Measurements from ENCODE around the gene PRRC2B. TPM values are rescaled to one million over a fixed set of nuclear protein-coding genes. Genes with fewer than 3 reads are reported as not detected.

Gene PRRC2B
- total and polyA plus RNA-seq, 2 experiments from 2014 or later, result 45.0 to 193 TPM

DNA sequence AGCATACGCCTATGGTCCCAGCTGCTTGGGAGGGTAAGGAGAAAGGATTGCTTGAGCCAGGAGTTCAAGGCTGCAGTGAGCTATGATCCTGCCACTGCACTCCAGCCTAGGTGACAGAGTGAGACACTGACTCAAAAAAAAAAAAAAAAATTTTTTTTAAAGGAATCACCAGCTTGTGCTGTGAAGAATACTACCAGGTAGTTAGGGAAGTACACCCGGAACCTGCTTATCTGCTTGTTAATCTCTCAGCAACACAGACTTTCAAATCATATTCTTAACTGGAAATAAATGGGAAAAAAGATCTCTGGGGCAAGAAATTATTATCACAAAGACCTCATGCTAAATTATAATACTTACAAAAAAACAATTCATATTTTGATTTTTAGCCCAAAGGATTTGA lies 26.4 kb upstream of the PRRC2B start:
- ATAC-seq, result no peak
- peaks cover 10% of the 10 kb centered on the region for H3K79me2 ChIP-seq (replicated peaks; ENCODE audit: insufficient read depth)
- Mint-ChIP-seq H3K4me3 (no peak overlapping the region), H3K27ac (no peak overlapping the region), H3K36me3 (ENCODE audit: low read depth) (0 out of 3 replicates have a peak, but pooled peaks cover 2% of the 10 kb centered on the region), H3K27me3 (ENCODE audit: insufficient read depth, low read depth, poor library complexity) (peaks cover 3% of the 10 kb centered on the region), H3K4me1 (peaks cover 10% of the 10 kb centered on the region), H3K9me3 (no peaks in the 10 kb centered on the region)
- no peaks in the 10 kb centered on the region for H3K27me3 ChIP-seq (ENCODE audit: insufficient read depth)
- peaks cover 5% of the 10 kb centered on the region; the same call in 1 of the 2 replicates for H3F3A ChIP-seq (replicated peaks; ENCODE audit: low read depth)
- no peaks in the 10 kb centered on the region for H3K9me2 ChIP-seq (ENCODE audit: insufficient read depth)
- no peak overlapping the region for H2AFZ ChIP-seq
- H3K4me1 ChIP-seq (ENCODE audit: insufficient read depth), result peaks cover 6% of the 10 kb centered on the region
- no peak for DNase-seq (ENCODE audit: low spot score)
- H3K4me2 ChIP-seq, result no peak overlapping the region
- H3K4me3 ChIP-seq, result no peak overlapping the region
- TF ChIP-seq STAT1 (IDR thresholded peaks at IDR 0.05; ENCODE audit: unreplicated experiment) (no peak), ZNF331 (CRISPR knock-in tag; IDR thresholded peaks at IDR 0.05; ENCODE audit: low read depth) (no peak), JUNB (IDR thresholded peaks at IDR 0.05; ENCODE audit: unreplicated experiment) (no peak), POLR2AphosphoS5 (IDR thresholded peaks at IDR 0.05; ENCODE audit: low read depth) (no peak), ZNF114 (CRISPR knock-in tag; IDR thresholded peaks at IDR 0.05) (no peak)
- TF ChIP-seq, protein P1, sequence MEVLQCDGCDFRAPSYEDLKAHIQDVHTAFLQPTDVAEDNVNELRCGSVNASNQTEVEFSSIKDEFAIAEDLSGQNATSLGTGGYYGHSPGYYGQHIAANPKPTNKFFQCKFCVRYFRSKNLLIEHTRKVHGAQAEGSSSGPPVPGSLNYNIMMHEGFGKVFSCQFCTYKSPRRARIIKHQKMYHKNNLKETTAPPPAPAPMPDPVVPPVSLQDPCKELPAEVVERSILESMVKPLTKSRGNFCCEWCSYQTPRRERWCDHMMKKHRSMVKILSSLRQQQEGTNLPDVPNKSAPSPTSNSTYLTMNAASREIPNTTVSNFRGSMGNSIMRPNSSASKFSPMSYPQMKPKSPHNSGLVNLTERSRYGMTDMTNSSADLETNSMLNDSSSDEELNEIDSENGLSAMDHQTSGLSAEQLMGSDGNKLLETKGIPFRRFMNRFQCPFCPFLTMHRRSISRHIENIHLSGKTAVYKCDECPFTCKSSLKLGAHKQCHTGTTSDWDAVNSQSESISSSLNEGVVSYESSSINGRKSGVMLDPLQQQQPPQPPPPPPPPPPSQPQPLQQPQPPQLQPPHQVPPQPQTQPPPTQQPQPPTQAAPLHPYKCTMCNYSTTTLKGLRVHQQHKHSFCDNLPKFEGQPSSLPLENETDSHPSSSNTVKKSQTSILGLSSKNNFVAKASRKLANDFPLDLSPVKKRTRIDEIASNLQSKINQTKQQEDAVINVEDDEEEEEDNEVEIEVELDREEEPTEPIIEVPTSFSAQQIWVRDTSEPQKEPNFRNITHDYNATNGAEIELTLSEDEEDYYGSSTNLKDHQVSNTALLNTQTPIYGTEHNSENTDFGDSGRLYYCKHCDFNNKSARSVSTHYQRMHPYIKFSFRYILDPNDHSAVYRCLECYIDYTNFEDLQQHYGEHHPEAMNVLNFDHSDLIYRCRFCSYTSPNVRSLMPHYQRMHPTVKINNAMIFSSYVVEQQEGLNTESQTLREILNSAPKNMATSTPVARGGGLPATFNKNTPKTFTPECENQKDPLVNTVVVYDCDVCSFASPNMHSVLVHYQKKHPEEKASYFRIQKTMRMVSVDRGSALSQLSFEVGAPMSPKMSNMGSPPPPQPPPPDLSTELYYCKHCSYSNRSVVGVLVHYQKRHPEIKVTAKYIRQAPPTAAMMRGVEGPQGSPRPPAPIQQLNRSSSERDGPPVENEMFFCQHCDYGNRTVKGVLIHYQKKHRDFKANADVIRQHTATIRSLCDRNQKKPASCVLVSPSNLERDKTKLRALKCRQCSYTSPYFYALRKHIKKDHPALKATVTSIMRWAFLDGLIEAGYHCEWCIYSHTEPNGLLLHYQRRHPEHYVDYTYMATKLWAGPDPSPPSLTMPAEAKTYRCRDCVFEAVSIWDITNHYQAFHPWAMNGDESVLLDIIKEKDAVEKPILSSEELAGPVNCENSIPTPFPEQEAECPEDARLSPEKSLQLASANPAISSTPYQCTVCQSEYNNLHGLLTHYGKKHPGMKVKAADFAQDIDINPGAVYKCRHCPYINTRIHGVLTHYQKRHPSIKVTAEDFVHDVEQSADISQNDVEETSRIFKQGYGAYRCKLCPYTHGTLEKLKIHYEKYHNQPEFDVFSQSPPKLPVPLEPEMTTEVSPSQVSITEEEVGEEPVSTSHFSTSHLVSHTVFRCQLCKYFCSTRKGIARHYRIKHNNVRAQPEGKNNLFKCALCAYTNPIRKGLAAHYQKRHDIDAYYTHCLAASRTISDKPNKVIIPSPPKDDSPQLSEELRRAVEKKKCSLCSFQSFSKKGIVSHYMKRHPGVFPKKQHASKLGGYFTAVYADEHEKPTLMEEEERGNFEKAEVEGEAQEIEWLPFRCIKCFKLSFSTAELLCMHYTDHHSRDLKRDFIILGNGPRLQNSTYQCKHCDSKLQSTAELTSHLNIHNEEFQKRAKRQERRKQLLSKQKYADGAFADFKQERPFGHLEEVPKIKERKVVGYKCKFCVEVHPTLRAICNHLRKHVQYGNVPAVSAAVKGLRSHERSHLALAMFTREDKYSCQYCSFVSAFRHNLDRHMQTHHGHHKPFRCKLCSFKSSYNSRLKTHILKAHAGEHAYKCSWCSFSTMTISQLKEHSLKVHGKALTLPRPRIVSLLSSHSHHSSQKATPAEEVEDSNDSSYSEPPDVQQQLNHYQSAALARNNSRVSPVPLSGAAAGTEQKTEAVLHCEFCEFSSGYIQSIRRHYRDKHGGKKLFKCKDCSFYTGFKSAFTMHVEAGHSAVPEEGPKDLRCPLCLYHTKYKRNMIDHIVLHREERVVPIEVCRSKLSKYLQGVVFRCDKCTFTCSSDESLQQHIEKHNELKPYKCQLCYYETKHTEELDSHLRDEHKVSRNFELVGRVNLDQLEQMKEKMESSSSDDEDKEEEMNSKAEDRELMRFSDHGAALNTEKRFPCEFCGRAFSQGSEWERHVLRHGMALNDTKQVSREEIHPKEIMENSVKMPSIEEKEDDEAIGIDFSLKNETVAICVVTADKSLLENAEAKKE (CRISPR knock-in tag; IDR thresholded peaks at IDR 0.05), result no peak
- H4K20me1 ChIP-seq (replicated peaks; ENCODE audit: insufficient read depth), result no peaks in the 10 kb centered on the region
- no peak overlapping the region for H3K27ac ChIP-seq (ENCODE audit: low read depth)
- H3K36me3 ChIP-seq (ENCODE audit: insufficient read depth), result no peaks in the 10 kb centered on the region

DNA sequence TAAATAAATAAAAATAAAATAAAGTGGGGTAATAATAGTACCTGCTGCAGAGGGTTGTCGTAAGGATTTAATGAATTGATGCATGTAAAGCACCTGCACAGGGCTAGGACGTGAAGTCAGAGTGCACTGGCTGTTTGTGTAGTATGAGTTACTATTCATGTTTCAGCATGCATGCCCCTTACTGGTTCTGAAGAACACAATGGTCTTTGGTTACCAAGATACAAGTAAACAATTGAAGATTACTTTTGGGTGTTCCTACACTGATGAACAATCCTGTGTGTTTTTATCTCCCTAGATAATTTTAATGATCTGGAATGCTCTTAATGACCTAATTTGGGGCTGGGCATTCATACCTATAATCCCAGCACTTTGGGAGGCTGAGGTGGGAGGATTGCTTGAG lies 23.2 kb upstream of the PRRC2B start:
- H3K36me3 ChIP-seq (ENCODE audit: insufficient read depth), result no peaks in the 10 kb centered on the region
- H4K20me1 ChIP-seq (replicated peaks; ENCODE audit: insufficient read depth), result no peaks in the 10 kb centered on the region
- H3K9me2 ChIP-seq (ENCODE audit: insufficient read depth), result no peaks in the 10 kb centered on the region
- H3K4me3 ChIP-seq, result no peak overlapping the region
- ATAC-seq (no peak), DNase-seq (ENCODE audit: low spot score) (no peak)
- Mint-ChIP-seq H3K4me1 (peaks cover 14% of the 10 kb centered on the region), H3K27ac (no peak overlapping the region), H3K36me3 (ENCODE audit: low read depth) (peaks cover 6% of the 10 kb centered on the region; the same call in 1 of the 3 replicates), H3K4me3 (no peak overlapping the region), H3K9me3 (peaks cover 3% of the 10 kb centered on the region; the same call in 2 of the 3 replicates), H3K27me3 (ENCODE audit: insufficient read depth, low read depth, poor library complexity) (peaks cover 9% of the 10 kb centered on the region)
- no peak overlapping the region for H3K27ac ChIP-seq (ENCODE audit: low read depth)
- H2AFZ ChIP-seq, result no peak overlapping the region
- H3K79me2 ChIP-seq (replicated peaks; ENCODE audit: insufficient read depth), result peaks cover 20% of the 10 kb centered on the region
- H3K4me2 ChIP-seq, result no peak overlapping the region
- peaks cover 15% of the 10 kb centered on the region for H3K4me1 ChIP-seq (ENCODE audit: insufficient read depth)
- H3F3A ChIP-seq (replicated peaks; ENCODE audit: low read depth), result peaks cover 5% of the 10 kb centered on the region; the same call in 1 of the 2 replicates
- no peaks in the 10 kb centered on the region for H3K27me3 ChIP-seq (ENCODE audit: insufficient read depth)
- TF ChIP-seq NANOG (IDR thresholded peaks at IDR 0.05; ENCODE audit: borderline replicate concordance) (no peak), JUNB (IDR thresholded peaks at IDR 0.05; ENCODE audit: unreplicated experiment) (no peak), STAT1 (IDR thresholded peaks at IDR 0.05; ENCODE audit: unreplicated experiment) (no peak), ZNF331 (CRISPR knock-in tag; IDR thresholded peaks at IDR 0.05; ENCODE audit: low read depth) (no peak), POLR2AphosphoS5 (IDR thresholded peaks at IDR 0.05; ENCODE audit: low read depth) (no peak)
- TF ChIP-seq, protein P2, sequence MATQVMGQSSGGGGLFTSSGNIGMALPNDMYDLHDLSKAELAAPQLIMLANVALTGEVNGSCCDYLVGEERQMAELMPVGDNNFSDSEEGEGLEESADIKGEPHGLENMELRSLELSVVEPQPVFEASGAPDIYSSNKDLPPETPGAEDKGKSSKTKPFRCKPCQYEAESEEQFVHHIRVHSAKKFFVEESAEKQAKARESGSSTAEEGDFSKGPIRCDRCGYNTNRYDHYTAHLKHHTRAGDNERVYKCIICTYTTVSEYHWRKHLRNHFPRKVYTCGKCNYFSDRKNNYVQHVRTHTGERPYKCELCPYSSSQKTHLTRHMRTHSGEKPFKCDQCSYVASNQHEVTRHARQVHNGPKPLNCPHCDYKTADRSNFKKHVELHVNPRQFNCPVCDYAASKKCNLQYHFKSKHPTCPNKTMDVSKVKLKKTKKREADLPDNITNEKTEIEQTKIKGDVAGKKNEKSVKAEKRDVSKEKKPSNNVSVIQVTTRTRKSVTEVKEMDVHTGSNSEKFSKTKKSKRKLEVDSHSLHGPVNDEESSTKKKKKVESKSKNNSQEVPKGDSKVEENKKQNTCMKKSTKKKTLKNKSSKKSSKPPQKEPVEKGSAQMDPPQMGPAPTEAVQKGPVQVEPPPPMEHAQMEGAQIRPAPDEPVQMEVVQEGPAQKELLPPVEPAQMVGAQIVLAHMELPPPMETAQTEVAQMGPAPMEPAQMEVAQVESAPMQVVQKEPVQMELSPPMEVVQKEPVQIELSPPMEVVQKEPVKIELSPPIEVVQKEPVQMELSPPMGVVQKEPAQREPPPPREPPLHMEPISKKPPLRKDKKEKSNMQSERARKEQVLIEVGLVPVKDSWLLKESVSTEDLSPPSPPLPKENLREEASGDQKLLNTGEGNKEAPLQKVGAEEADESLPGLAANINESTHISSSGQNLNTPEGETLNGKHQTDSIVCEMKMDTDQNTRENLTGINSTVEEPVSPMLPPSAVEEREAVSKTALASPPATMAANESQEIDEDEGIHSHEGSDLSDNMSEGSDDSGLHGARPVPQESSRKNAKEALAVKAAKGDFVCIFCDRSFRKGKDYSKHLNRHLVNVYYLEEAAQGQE (IDR thresholded peaks at IDR 0.05; ENCODE audit: unreplicated experiment), result no peak
- TF ChIP-seq, protein P3, sequence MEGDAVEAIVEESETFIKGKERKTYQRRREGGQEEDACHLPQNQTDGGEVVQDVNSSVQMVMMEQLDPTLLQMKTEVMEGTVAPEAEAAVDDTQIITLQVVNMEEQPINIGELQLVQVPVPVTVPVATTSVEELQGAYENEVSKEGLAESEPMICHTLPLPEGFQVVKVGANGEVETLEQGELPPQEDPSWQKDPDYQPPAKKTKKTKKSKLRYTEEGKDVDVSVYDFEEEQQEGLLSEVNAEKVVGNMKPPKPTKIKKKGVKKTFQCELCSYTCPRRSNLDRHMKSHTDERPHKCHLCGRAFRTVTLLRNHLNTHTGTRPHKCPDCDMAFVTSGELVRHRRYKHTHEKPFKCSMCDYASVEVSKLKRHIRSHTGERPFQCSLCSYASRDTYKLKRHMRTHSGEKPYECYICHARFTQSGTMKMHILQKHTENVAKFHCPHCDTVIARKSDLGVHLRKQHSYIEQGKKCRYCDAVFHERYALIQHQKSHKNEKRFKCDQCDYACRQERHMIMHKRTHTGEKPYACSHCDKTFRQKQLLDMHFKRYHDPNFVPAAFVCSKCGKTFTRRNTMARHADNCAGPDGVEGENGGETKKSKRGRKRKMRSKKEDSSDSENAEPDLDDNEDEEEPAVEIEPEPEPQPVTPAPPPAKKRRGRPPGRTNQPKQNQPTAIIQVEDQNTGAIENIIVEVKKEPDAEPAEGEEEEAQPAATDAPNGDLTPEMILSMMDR (conservative IDR thresholded peaks at IDR 0.05; ENCODE audit: low read depth in 2 of 2), result no peak
